Natural killer cell (primary cell): Measurements from ENCODE around the gene UBTD1. TPM values are rescaled to one million over a fixed set of nuclear protein-coding genes. Genes with fewer than 3 reads are reported as not detected.
"Not testable (repeated sequence)": the region's sequence is repeated elsewhere in the genome, so short reads cannot be mapped to it uniquely, and the experiment has no call there.

Experiments
- ATAC-seq, 3 donors: fragments of 150-1000 bp in 2 of 3; fragments of 200-7000 bp in 1 of 3; cut with Tn5 transposase; 1 replicate in 1 of 3; 2 replicates in 2 of 3; pipeline ENCODE4 v1.10.0; 2021; ENCODE audit warnings: mild to moderate bottlenecking in 2 of 3, moderate library complexity in 2 of 3
- DNase-seq, 2 donors: peaks; one replicate each; pipeline versions ENCODE4 v3.0.0 to v3.0.0-alpha.2; 2013 to 2021; ENCODE audit warnings: mixed read lengths in 1 of 2
- H3K27ac ChIP-seq: one replicate; pipeline ENCODE4 v1.5.1; 2013; ENCODE audit warnings: mild to moderate bottlenecking, low read length
- H3K27me3 ChIP-seq: one replicate; pipeline ENCODE4 v1.6.1; 2013; ENCODE audit warnings: low read length; ENCODE audit not compliant: control insufficient read depth, insufficient read depth
- H3K36me3 ChIP-seq: one replicate; pipeline ENCODE4 v1.6.1; 2013; ENCODE audit warnings: low read length; ENCODE audit not compliant: control insufficient read depth, insufficient read depth
- H3K4me1 ChIP-seq: one replicate; pipeline ENCODE4 v1.6.1; 2013; ENCODE audit warnings: low read length; ENCODE audit not compliant: control insufficient read depth, insufficient read depth
- H3K4me3 ChIP-seq: one replicate; pipeline ENCODE4 v1.5.1; 2013; ENCODE audit warnings: low read length
- H3K9me3 ChIP-seq: one replicate; pipeline ENCODE4 v1.6.1; 2013; ENCODE audit warnings: low read length; ENCODE audit not compliant: control insufficient read depth, insufficient read depth
- H3K27ac Mint-ChIP-seq, 2 donors: one replicate each; pipeline ENCODE4 v1.8.0; 2022; ENCODE audit warnings: mild to moderate bottlenecking in 2 of 2, mixed read lengths in 2 of 2, moderate library complexity in 1 of 2
- H3K27me3 Mint-ChIP-seq, 2 donors: one replicate each; pipeline ENCODE4 v1.8.0; 2022; ENCODE audit warnings: low read depth in 2 of 2, mixed read lengths in 2 of 2
- H3K36me3 Mint-ChIP-seq: one replicate; pipeline ENCODE4 v1.8.0; 2022; ENCODE audit warnings: mixed read lengths
- H3K4me1 Mint-ChIP-seq, 2 donors: one replicate each; pipeline ENCODE4 v1.8.0; 2022; ENCODE audit warnings: mixed read lengths in 2 of 2
- H3K4me3 Mint-ChIP-seq: one replicate; pipeline ENCODE4 v1.8.0; 2022; ENCODE audit warnings: mild to moderate bottlenecking, moderate library complexity, mixed read lengths
- H3K9me3 Mint-ChIP-seq, 2 donors: one replicate each; pipeline ENCODE4 v1.8.0; 2022; ENCODE audit warnings: mixed read lengths in 2 of 2
- CTCF ChIP-seq: fragments of 200-600 bp; IDR thresholded peaks from one replicate; pipeline ENCODE4 v1.8.0; 2022; ENCODE audit warnings: antibody characterized with exemption
- WGBS: methylation state at CpG from one replicate; pipeline ENCODE4 v1.1.7; 2013; ENCODE audit warnings: missing lambda C conversion rate; ENCODE audit not compliant: insufficient coverage; 5-methylcytosine and 5-hydroxymethylcytosine counted together
- intact Hi-C: fragments of 100-400 bp; cut with micrococcal nuclease; formaldehyde crosslinking; loops from one replicate; pipeline ENCODE4 v1.14.2; 2022
- total RNA-seq, 4 donors: library from RNA; stranded (reverse); fragments of 120-200 nt in 1 of 4; gene quantifications; one replicate each; pipeline versions ENCODE4 v1.2.3 to v1.2.4, GENCODE V29; 2013 to 2022

Gene UBTD1
- total RNA-seq, 3 donors from 2014 or later (not counting 1 experiment from before 2014, with no cell fraction given), result 0.70 to 1.1 (median 0.75) TPM

- Histone ChIP-seq H3K36me3 (no peaks in the 10 kb centered on the region), H3K27ac (no peak overlapping the region), H3K4me1 (no peaks in the 10 kb centered on the region), H3K4me3 (no peak overlapping the region), H3K9me3 (no peaks in the 10 kb centered on the region), H3K27me3 (no peaks in the 10 kb centered on the region)
- WGBS, result 87% methylated on average over 6 of the region's 6 CpGs
- TF ChIP-seq CTCF, result no peak
- Mint-ChIP-seq H3K4me1 (peaks cover 0 to 1% of the 10 kb centered on the region in 2 donors), H3K27ac (no peak overlapping the region), H3K4me3 (no peak overlapping the region), H3K9me3 (no peaks in the 10 kb centered on the region), H3K36me3 (no peaks in the 10 kb centered on the region), H3K27me3 (peaks cover 0 to 20% of the 10 kb centered on the region in 2 donors)
- DNase-seq (no peak), ATAC-seq (no peak)
- intact Hi-C loops, result no loop called here
Measured at GRCh38 chr10:97522071-97522470, 23.3 kb downstream of the UBTD1 start.

DNA sequence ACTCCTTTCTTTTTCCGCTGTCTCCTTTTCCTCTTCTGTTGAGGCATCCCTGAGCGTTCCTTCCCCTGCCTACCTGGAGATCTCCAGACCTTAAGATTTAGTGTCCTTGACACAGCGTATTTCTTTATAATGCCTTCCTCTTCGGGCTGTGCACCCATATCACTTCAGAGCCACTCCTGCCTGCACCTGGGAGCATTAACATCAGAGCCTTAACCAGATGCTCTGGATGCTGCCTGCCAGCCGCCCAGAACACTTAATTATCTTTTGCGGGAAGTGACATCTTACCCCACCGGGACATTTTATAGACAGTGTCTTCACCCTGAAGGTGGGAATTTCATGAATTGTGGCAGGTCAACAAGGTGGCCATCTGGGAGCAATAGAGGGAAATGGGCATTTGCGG lies 24.2 kb downstream of the UBTD1 start:
- WGBS, result 92% methylated on average over 8 of the region's 8 CpGs
- no peaks in the 10 kb centered on the region for H3K36me3 ChIP-seq
- Mint-ChIP-seq H3K9me3 (no peaks in the 10 kb centered on the region), H3K4me1 (no peaks in the 10 kb centered on the region), H3K27ac (no peak overlapping the region), H3K36me3 (no peaks in the 10 kb centered on the region), H3K27me3 (peaks cover 0 to 18% of the 10 kb centered on the region in 2 donors), H3K4me3 (no peak overlapping the region)
- no peaks in the 10 kb centered on the region for H3K4me1 ChIP-seq
- H3K27ac ChIP-seq, result no peak overlapping the region
- no peak for TF ChIP-seq CTCF
- H3K4me3 ChIP-seq, result no peak overlapping the region
- intact Hi-C loops, result no loop called here
- DNase-seq (no peak), ATAC-seq (no peak)
- no peaks in the 10 kb centered on the region for H3K9me3 ChIP-seq
- H3K27me3 ChIP-seq, result no peaks in the 10 kb centered on the region

DNA sequence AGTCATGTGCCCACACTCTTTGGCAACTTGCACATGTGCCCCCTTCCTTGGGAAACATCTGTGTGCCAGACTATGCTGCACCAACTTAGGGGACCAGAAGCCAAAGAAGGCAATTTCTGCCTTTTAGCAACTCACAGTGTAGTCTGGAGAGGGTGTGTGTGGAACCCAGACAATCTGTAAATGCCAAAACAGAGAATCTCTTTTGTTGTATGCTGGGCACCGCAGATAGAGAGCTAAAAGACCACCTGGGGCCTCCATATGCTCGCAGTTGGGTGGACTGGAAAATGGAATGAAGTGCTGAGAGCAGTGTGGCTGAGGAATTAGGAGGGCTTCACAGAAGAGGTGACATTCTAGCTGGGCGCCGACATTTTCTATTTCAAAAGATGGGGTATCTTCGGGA lies 26.4 kb downstream of the UBTD1 start:
- Mint-ChIP-seq H3K27me3 (peaks cover 0 to 15% of the 10 kb centered on the region in 2 donors), H3K4me3 (no peak overlapping the region), H3K36me3 (no peaks in the 10 kb centered on the region), H3K9me3 (no peaks in the 10 kb centered on the region), H3K4me1 (no peaks in the 10 kb centered on the region), H3K27ac (no peak overlapping the region)
- intact Hi-C loops, result no loop called here
- WGBS, result 92% methylated on average over 5 of the region's 5 CpGs
- H3K9me3 ChIP-seq, result no peaks in the 10 kb centered on the region
- no peaks in the 10 kb centered on the region for H3K27me3 ChIP-seq
- no peak for ATAC-seq
- H3K27ac ChIP-seq, result no peak overlapping the region
- no peaks in the 10 kb centered on the region for H3K36me3 ChIP-seq
- no peak for TF ChIP-seq CTCF
- H3K4me3 ChIP-seq, result no peak overlapping the region
- H3K4me1 ChIP-seq, result no peaks in the 10 kb centered on the region
- no peak for DNase-seq

DNA sequence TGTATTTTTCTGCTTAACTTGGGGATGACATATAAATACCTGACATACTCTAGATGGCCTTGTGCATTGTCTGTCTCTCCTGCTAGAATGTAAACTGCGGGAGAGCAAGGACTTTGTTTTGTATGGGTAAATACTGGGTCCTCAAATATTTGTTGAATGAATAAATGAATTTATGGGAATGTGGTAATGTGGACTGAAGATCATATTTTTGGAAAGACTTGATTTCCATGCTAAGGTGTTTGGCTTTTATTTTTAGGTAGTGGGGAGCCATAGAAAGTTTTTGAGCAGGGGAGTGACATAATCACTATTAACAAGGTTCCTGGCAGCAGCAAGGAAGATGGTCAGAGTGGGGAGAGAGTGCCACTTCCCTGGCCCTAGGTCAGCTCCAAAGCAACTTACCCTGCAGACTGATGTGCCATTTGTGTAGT lies 27.0 kb downstream of the UBTD1 start:
- H3K27me3 Mint-ChIP-seq, result peaks cover 0 to 11% of the 10 kb centered on the region in 2 donors
- no peaks in the 10 kb centered on the region for H3K9me3 Mint-ChIP-seq

GRCh38 chr10:97528876-97529275 lies 30.2 kb downstream of the UBTD1 start:
- H3K27ac Mint-ChIP-seq, H3K27me3 ChIP-seq, H3K4me3 Mint-ChIP-seq, H3K4me3 ChIP-seq, H3K36me3 ChIP-seq, H3K27me3 Mint-ChIP-seq, H3K4me1 ChIP-seq, H3K27ac ChIP-seq, H3K9me3 Mint-ChIP-seq, H3K9me3 ChIP-seq, H3K4me1 Mint-ChIP-seq, DNase-seq, intact Hi-C loops, H3K36me3 Mint-ChIP-seq, ATAC-seq: not testable (repeated sequence)
- WGBS, result 97% methylated on average over 15 of the region's 29 CpGs

More for the DNA sequence above, 27.0 kb downstream of the UBTD1 start:
- ATAC-seq (no peak), DNase-seq (no peak)
- Histone ChIP-seq H3K9me3 (no peaks in the 10 kb centered on the region), H3K36me3 (no peaks in the 10 kb centered on the region), H3K4me3 (no peak overlapping the region), H3K27me3 (no peaks in the 10 kb centered on the region), H3K27ac (no peak overlapping the region), H3K4me1 (no peaks in the 10 kb centered on the region)
- Mint-ChIP-seq H3K4me3 (no peak overlapping the region), H3K36me3 (no peaks in the 10 kb centered on the region), H3K4me1 (no peaks in the 10 kb centered on the region), H3K27ac (no peak overlapping the region)
- intact Hi-C loops, result no loop called here
- 100% methylated on average over 1 of the region's 1 CpG for WGBS
- TF ChIP-seq CTCF, result no peak
